ENCODE data around the gene NPAS3.

NPAS3 gene

GRCh38 chr14:33650430-33650829, 711.8 kb downstream of the NPAS3 start:
- no peak for DNase-seq
- Histone ChIP-seq H3K27ac (no peak overlapping the region), H3K27me3 (replicated peaks) (no peaks in the 10 kb centered on the region), H3K36me3 (replicated peaks) (no peaks in the 10 kb centered on the region), H3K4me3 (ENCODE audit: low read depth, low read length) (no peak overlapping the region)
- no peak for TF ChIP-seq CTCF (IDR thresholded peaks at IDR 0.05; ENCODE audit: low read depth, low read length, missing control alignments)
- in situ Hi-C loops (cut with HindIII; ENCODE audit: low pct_ligation_motif_present, low sequenced_read_pairs): no loop called here

DNA sequence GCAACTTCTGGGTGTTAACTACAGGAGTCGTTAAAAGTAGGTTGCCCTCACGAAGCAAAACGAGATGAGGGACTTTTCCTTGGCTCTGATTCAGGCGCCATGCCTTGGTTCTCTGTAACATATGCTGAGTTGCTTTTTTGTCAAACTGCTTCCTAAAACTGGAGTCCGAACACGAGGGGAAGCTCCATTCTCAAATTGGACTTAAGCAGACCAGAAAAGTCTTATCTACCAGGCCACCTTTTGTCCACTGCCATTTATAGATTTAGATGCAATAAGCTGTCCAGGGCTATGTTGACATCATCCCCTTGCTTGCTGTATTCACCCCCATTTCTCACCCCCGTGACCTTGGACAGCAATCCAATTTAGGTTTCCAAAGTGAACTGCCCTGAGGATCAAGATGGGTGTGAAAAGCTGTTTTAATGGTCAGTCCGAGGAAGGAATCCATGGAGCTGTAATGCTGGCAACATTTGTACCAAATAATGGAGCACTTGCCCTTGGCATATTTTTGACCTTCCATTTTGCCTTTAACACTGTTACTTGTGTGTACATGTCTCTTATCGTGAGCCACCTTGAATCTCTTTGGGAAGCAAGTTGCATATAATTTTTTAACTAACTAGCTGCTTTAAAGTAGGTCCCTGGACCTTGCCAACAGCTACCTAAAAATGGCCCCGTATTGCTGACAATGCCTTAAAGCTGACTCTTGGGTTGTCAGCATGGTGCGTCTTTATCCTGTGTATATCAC, 714.1 kb downstream of the NPAS3 start:
- Histone ChIP-seq H3K36me3 (replicated peaks) (no peaks in the 10 kb centered on the region), H3K27ac (no peak overlapping the region), H3K4me3 (ENCODE audit: low read depth, low read length) (no peak overlapping the region), H3K27me3 (replicated peaks) (no peaks in the 10 kb centered on the region)
- no peak for DNase-seq
- in situ Hi-C loops (cut with HindIII; ENCODE audit: low pct_ligation_motif_present, low sequenced_read_pairs): no loop called here
- TF ChIP-seq CTCF (IDR thresholded peaks at IDR 0.05; ENCODE audit: low read depth, low read length, missing control alignments): no peak

- DNase-seq: no peak
- Histone ChIP-seq H3K27ac (no peak overlapping the region), H3K27me3 (replicated peaks) (no peaks in the 10 kb centered on the region), H3K36me3 (replicated peaks) (no peaks in the 10 kb centered on the region), H3K4me3 (ENCODE audit: low read depth, low read length) (no peak overlapping the region)
- TF ChIP-seq CTCF (IDR thresholded peaks at IDR 0.05; ENCODE audit: low read depth, low read length, missing control alignments): no peak
- in situ Hi-C loops (cut with HindIII; ENCODE audit: low pct_ligation_motif_present, low sequenced_read_pairs): no loop called here
These were observed 714.6 kb downstream of the NPAS3 start for GRCh38 chr14:33653308-33653695.

- no peak for TF ChIP-seq CTCF (IDR thresholded peaks at IDR 0.05; ENCODE audit: low read depth, low read length, missing control alignments)
- in situ Hi-C loops (cut with HindIII; ENCODE audit: low pct_ligation_motif_present, low sequenced_read_pairs): no loop called here
These were observed 716.7 kb downstream of the NPAS3 start for GRCh38 chr14:33655421-33655820.

GRCh38 chr14:33657476-33657875, 718.8 kb downstream of the NPAS3 start:
- no peak for TF ChIP-seq CTCF (IDR thresholded peaks at IDR 0.05; ENCODE audit: low read depth, low read length, missing control alignments)

More at GRCh38 chr14:33655421-33655820, 716.7 kb downstream of the NPAS3 start:
- DNase-seq: no peak
- Histone ChIP-seq H3K27ac (no peak overlapping the region), H3K36me3 (replicated peaks) (no peaks in the 10 kb centered on the region), H3K27me3 (replicated peaks) (no peaks in the 10 kb centered on the region), H3K4me3 (ENCODE audit: low read depth, low read length) (no peak overlapping the region)

GRCh38 chr14:33660248-33660647, 721.6 kb downstream of the NPAS3 start:
- H3K4me3 ChIP-seq (ENCODE audit: low read depth, low read length): no peak overlapping the region
- H3K36me3 ChIP-seq (replicated peaks): no peaks in the 10 kb centered on the region
- no peaks in the 10 kb centered on the region for H3K27me3 ChIP-seq (replicated peaks)
- in situ Hi-C loops (cut with HindIII; ENCODE audit: low pct_ligation_motif_present, low sequenced_read_pairs): no loop called here
- no peak for TF ChIP-seq CTCF (IDR thresholded peaks at IDR 0.05; ENCODE audit: low read depth, low read length, missing control alignments)
- H3K27ac ChIP-seq: no peak overlapping the region
- DNase-seq: no peak

More at GRCh38 chr14:33657476-33657875, 718.8 kb downstream of the NPAS3 start:
- no peaks in the 10 kb centered on the region for H3K27me3 ChIP-seq (replicated peaks)
- DNase-seq: no peak
- H3K27ac ChIP-seq: no peak overlapping the region
- no peaks in the 10 kb centered on the region for H3K36me3 ChIP-seq (replicated peaks)
- no peak overlapping the region for H3K4me3 ChIP-seq (ENCODE audit: low read depth, low read length)
- in situ Hi-C loops (cut with HindIII; ENCODE audit: low pct_ligation_motif_present, low sequenced_read_pairs): no loop called here
